T-helper 17 cell (primary cell): ENCODE measurements around the gene MYMK. TPM values are rescaled to one million over a fixed set of nuclear protein-coding genes. Genes with fewer than 3 reads are reported as not detected.

ENCODE experiments used
- ATAC-seq: fragments of 150-1000 bp; cut with Tn5 transposase; 2 replicates; pipeline ENCODE4 v1.10.0; 2021; ENCODE audit warnings: mild to moderate bottlenecking, moderate library complexity
- DNase-seq, 3 donors: peaks; one replicate each; pipeline versions ENCODE4 v3.0.0 to v3.0.0-alpha.2; 2020 to 2021
- H3K9me3 ChIP-seq: one replicate; pipeline ENCODE4 v1.7.0; 2013; ENCODE audit warnings: low read length, mild to moderate bottlenecking; ENCODE audit not compliant: control insufficient read depth, poor library complexity, severe bottlenecking
- H3K27ac Mint-ChIP-seq: one replicate; pipeline ENCODE4 v1.8.0; 2022; ENCODE audit warnings: mild to moderate bottlenecking, moderate library complexity, mixed read lengths
- H3K27me3 Mint-ChIP-seq: one replicate; pipeline ENCODE4 v1.8.0; 2022; ENCODE audit warnings: mixed read lengths
- H3K36me3 Mint-ChIP-seq: one replicate; pipeline ENCODE4 v1.8.0; 2022; ENCODE audit warnings: low read depth, mixed read lengths
- H3K4me1 Mint-ChIP-seq: one replicate; pipeline ENCODE4 v1.8.0; 2022; ENCODE audit warnings: mild to moderate bottlenecking, mixed read lengths
- H3K4me3 Mint-ChIP-seq: one replicate; pipeline ENCODE4 v1.8.0; 2022; ENCODE audit warnings: mild to moderate bottlenecking, moderate library complexity, mixed read lengths
- total RNA-seq, 4 donors: library from RNA in 2 of 4; stranded (reverse) in 2 of 4; gene quantifications; one replicate each; pipeline ENCODE4 v1.2.3 and lab custom pipeline; 2022 to 2026

Gene MYMK
- total RNA-seq, 2 donors from 2014 or later = not detected

GRCh38 chr9:133536080-133536479, 11.3 kb upstream of the MYMK start:
- H3K27me3 Mint-ChIP-seq = peaks cover 31% of the 10 kb centered on the region
- no peak overlapping the region for H3K27ac Mint-ChIP-seq
- no peaks in the 10 kb centered on the region for H3K36me3 Mint-ChIP-seq
- peaks cover 5% of the 10 kb centered on the region for H3K4me1 Mint-ChIP-seq
- DNase-seq (no peak), ATAC-seq (no peak)
- no peaks in the 10 kb centered on the region for H3K9me3 ChIP-seq
- no peak overlapping the region for H3K4me3 Mint-ChIP-seq

DNA sequence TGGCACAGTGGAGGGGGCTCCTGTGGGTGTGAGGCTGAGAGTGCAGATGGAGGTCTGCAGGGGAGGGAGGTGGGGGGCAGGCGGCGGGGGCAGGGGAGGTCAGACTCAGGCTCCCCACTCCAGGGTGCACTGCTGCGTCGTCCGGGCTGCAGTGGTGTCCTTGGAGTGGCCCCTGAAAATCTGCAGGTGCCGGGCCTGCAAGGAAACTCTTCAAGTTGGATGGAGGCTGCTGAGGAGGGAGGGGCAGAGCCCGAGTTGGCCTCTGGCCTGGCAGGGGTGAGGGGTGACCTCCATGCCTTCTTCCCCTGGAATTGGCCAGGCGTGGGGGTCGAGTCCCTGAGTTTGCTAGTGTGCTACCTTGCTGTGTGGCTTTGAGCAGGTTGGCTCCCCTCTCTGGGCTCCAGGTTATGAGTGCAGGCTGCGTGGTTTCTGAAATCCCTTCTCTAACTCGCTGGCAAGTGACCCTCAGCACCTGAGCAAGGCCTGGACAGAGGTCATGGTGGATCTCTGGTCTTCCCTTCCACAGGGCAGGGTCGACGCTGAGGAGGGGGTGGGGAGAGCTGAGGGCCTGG, 10.6 kb upstream of the MYMK start:
- ATAC-seq (no peak), DNase-seq (no peak)
- no peak overlapping the region for H3K27ac Mint-ChIP-seq
- H3K36me3 Mint-ChIP-seq = no peaks in the 10 kb centered on the region
- H3K4me1 Mint-ChIP-seq = peaks cover 5% of the 10 kb centered on the region
- H3K27me3 Mint-ChIP-seq = peaks cover 31% of the 10 kb centered on the region
- H3K9me3 ChIP-seq = no peaks in the 10 kb centered on the region
- no peak overlapping the region for H3K4me3 Mint-ChIP-seq

GRCh38 chr9:133534346-133535291, 9.9 kb upstream of the MYMK start, which contains the start of gene ADAMTSL2:
Gene ADAMTSL2 (plus strand): TSS chr9:133534704. CDS start chr9:133536713, 2,009 bp downstream.
- no peak for DNase-seq
- peak within 1 kb of the TSS; percentile 43 for H3K4me3 Mint-ChIP-seq

DNA sequence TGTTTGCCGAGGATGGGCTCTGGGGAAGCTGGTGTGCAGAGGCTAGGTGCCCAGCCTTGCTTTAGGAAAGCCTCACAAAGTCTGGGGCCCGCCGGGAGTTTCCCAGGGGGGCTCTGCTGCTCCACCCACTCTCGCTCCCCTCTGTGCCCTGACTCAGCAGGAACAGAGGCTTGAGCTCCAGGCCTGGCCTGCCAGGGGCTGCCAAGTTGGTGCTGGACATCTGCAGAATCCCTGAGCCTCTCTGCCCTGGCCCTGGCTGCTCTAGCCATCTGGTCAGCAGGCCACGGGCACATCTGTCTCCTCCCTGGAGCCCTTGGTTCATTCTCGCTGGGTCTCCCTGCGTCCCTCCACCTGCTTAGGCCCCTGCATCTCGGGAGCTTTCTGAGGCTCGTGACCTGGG, 9.1 kb upstream of the MYMK start:
- ATAC-seq (no peak), DNase-seq (no peak)
- Mint-ChIP-seq H3K27ac (no peak overlapping the region), H3K27me3 (peaks cover 36% of the 10 kb centered on the region), H3K4me1 (peaks cover 2% of the 10 kb centered on the region), H3K4me3 (no peak overlapping the region), H3K36me3 (no peaks in the 10 kb centered on the region)
- no peaks in the 10 kb centered on the region for H3K9me3 ChIP-seq

More at GRCh38 chr9:133534346-133535291, 9.9 kb upstream of the MYMK start, which contains the start of gene ADAMTSL2:
- no peaks in the 10 kb centered on the region for H3K9me3 ChIP-seq
- Mint-ChIP-seq H3K27me3 (peaks cover 35% of the 10 kb centered on the region), H3K27ac (no peak within 1 kb of the TSS), H3K36me3 (no peaks in the 10 kb centered on the region), H3K4me1 (peaks cover 5% of the 10 kb centered on the region)
- ATAC-seq = peak; percentile 67

- H3K36me3 Mint-ChIP-seq = no peaks in the 10 kb centered on the region
- DNase-seq (peak in 2 of 3 donors; percentile 28 to 51), ATAC-seq (peak; percentile 69)
- H3K27me3 Mint-ChIP-seq = peaks cover 35% of the 10 kb centered on the region
- H3K4me1 Mint-ChIP-seq = peaks cover 2% of the 10 kb centered on the region
- no peaks in the 10 kb centered on the region for H3K9me3 ChIP-seq
- peak overlapping the region; percentile 45 for H3K27ac Mint-ChIP-seq
- peak overlapping the region; percentile 43 for H3K4me3 Mint-ChIP-seq
Observed at GRCh38 chr9:133532937-133533668, 8.3 kb upstream of the MYMK start.

DNA sequence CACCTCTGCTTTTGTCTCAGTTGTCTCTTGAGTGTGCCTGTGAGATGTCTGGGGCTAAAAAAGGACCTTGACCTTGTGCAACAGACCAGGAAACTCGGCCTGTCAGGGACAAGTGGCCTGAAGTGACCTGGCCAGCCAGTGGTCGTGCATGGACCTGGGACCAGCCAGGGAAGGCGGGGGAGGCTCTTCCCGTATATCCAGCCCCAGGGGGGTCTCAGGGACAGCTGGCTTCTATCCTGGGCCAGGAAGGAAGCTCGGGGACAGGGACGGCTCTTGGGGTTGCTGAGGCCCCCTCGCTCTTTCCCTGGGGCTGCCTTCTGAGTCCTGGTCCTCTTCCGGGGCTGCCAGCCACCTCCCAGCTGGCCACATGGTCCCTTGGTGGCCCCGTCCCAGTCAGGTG, 6.5 kb upstream of the MYMK start:
- H3K4me1 Mint-ChIP-seq = peaks cover 8% of the 10 kb centered on the region
- DNase-seq (no peak), ATAC-seq (no peak)
- H3K36me3 Mint-ChIP-seq = no peaks in the 10 kb centered on the region
- no peak overlapping the region for H3K27ac Mint-ChIP-seq
- peaks cover 43% of the 10 kb centered on the region for H3K27me3 Mint-ChIP-seq
- H3K9me3 ChIP-seq = no peaks in the 10 kb centered on the region
- no peak overlapping the region for H3K4me3 Mint-ChIP-seq

DNA sequence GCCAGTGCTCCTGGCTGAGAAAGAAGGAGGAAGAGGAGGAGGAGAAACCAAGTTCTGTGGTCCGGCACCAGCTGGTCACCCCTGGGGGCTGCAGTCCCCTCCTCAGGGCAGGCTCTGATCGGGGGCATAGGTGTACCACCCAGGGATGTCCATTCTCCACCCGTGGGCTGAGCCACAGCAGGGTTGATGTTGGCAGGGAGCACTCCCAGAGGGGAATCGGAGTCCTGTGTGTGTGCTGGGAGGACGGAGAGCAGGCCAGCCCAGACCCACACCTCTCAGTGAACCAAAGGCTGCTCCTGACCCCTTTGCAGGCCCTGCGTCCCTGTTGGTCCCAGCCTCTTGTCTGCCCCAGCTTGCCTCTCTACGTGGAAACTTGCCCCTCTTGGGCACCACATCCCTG, 5.1 kb upstream of the MYMK start:
- ATAC-seq (no peak), DNase-seq (no peak)
- H3K9me3 ChIP-seq = no peaks in the 10 kb centered on the region
- H3K4me1 Mint-ChIP-seq = peaks cover 9% of the 10 kb centered on the region
- peaks cover 43% of the 10 kb centered on the region for H3K27me3 Mint-ChIP-seq
- H3K4me3 Mint-ChIP-seq = no peak overlapping the region
- H3K36me3 Mint-ChIP-seq = no peaks in the 10 kb centered on the region
- H3K27ac Mint-ChIP-seq = no peak overlapping the region

DNA sequence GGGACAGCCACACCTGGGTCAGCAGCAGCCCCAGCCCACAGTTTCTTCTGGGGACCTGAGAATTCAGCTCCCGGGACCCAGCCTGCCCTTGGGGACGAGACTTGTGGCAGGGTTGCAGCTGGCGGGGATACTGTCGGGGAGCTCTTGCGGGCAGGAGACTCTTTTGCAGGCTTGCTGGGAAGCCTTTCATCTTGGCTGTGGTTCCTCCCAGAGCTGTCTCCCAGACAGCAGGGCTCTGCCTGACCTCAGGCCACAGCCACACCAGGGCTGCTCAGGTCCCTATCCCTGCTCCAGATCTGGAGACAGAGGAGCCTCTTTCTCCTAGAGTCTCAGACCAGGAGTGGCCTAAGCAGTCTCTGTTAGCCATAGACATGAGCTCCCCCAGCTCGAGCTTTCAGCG, 4.7 kb upstream of the MYMK start:
- no peak for ATAC-seq
- Mint-ChIP-seq H3K4me3 (no peak overlapping the region), H3K36me3 (no peaks in the 10 kb centered on the region), H3K27ac (no peak overlapping the region), H3K27me3 (peaks cover 43% of the 10 kb centered on the region), H3K4me1 (peaks cover 9% of the 10 kb centered on the region)
- no peaks in the 10 kb centered on the region for H3K9me3 ChIP-seq
- DNase-seq = no peak

GRCh38 chr9:133528876-133529241, 4.1 kb upstream of the MYMK start:
- no peak for DNase-seq
- peaks cover 9% of the 10 kb centered on the region for H3K4me1 Mint-ChIP-seq
- no peak for ATAC-seq
- no peaks in the 10 kb centered on the region for H3K36me3 Mint-ChIP-seq
- H3K27me3 Mint-ChIP-seq = peaks cover 45% of the 10 kb centered on the region
- H3K9me3 ChIP-seq = no peaks in the 10 kb centered on the region
- no peak overlapping the region for H3K4me3 Mint-ChIP-seq
- H3K27ac Mint-ChIP-seq = no peak overlapping the region

DNA sequence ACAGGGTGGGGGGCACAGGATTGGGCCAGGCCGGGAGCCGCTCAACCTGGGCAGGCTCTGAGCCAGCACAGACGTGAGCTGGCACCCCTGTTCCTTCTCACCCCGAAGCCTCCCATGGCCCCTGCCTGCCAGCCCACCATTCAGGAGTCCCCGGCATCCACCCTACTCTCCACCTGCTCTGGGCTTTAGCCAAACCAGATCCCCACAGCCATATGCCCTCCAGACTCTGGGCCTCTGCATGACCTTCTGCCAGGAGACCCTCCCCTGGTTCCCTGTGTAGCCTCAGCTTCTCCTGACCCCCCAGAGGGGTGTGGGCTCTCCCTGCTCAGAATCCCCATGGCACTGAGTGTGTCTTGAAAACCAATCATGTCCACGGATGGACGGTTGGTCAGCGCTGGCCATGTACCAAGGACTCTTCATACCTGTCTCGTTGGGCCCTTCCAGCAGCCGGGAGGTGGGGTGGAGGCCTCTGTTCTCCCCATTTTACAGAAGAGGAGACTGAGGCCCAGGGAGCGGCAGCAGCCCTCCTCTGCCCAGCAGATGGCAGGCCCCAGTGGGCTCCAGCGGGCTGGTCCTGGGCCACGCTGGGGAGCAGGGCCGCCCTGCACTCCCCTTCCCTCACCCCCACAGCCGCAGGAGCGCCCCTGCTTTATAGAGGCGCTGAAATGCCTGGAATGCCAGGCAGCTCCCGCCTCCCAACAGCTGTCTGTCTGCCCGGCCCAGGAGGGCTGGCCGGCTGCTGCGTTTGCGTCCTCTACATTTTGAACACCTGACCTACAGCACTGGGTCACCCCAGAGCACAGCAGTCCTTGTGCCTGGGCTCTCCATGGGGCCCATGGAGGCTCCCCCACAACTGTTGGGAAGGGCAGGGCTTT, 3.5 kb upstream of the MYMK start:
- Mint-ChIP-seq H3K36me3 (peaks cover 4% of the 10 kb centered on the region), H3K27ac (no peak overlapping the region), H3K4me1 (peaks cover 13% of the 10 kb centered on the region)

DNA sequence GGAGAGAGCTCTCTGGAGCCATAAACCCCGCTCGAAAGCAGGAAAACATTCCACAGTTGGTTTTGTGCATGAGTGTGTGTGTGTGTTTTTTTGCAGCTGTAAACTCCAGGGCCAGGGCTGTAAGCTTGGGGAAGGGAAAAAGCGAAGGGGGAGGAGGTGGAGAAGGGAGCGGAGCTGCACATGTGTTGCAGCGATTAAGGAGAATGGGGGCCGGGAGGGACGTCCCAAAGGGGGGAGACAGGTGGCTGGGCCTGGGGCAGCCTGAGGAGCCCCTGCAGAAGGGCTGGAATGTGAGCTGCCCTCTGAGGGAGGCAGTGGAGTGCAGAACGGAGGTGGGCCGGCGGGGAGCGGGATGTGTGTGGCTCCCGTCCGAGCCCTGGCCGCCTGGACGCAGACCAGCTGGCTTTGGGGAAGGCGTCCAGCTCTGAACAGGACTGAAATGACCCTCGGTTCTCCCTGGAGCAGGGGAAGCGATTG, 2.7 kb upstream of the MYMK start:
- Mint-ChIP-seq H3K4me1 (peaks cover 11% of the 10 kb centered on the region), H3K36me3 (peaks cover 4% of the 10 kb centered on the region), H3K4me3 (no peak overlapping the region), H3K27ac (no peak overlapping the region), H3K27me3 (peaks cover 44% of the 10 kb centered on the region)
- H3K9me3 ChIP-seq = no peaks in the 10 kb centered on the region
- DNase-seq (no peak), ATAC-seq (no peak)

More for the DNA sequence above, 3.5 kb upstream of the MYMK start:
- H3K4me3 Mint-ChIP-seq = no peak overlapping the region
- H3K27me3 Mint-ChIP-seq = peaks cover 48% of the 10 kb centered on the region
- H3K9me3 ChIP-seq = no peaks in the 10 kb centered on the region
- DNase-seq (no peak), ATAC-seq (no peak)

- ATAC-seq (no peak), DNase-seq (no peak)
- H3K9me3 ChIP-seq = no peaks in the 10 kb centered on the region
- peaks cover 11% of the 10 kb centered on the region for H3K4me1 Mint-ChIP-seq
- no peak overlapping the region for H3K27ac Mint-ChIP-seq
- H3K27me3 Mint-ChIP-seq = peaks cover 38% of the 10 kb centered on the region
- no peak overlapping the region for H3K4me3 Mint-ChIP-seq
- peaks cover 4% of the 10 kb centered on the region for H3K36me3 Mint-ChIP-seq
Observed at GRCh38 chr9:133526721-133527321, 2.1 kb upstream of the MYMK start.
